ENCODE measurements around the gene LRRC32. TPM values are rescaled to one million over a fixed set of nuclear protein-coding genes. Genes with fewer than 3 reads are reported as not detected.

The LRRC32 gene
- total RNA-seq, 1 experiment from 2014 or later = 0.15 TPM

DNA sequence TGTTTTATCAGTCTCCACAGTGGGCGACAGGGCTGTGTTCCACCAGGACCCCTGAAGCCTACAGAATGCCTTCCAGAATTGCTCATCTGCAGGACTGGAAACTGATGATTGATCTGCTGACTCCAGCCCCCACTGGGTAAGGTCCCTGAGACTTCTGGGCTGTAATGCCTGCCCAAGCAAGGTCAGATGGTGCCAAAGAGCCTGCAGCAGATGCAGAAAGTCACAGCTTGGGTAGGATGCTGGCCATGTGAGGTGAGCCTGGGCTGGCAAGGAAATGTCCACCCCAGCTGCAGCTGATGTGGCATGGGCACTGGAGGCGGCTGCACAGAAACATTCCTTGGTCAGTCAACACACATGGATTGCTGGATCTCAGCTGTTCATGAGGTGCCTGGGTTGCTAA lies 30.9 kb downstream of the LRRC32 start:
- DNase-seq (ENCODE audit: low read depth, low spot score) (no peak), ATAC-seq (no peak)
- intact Hi-C loops (cut with micrococcal nuclease; ENCODE audit: unreplicated experiment) (no loop called here), in situ Hi-C loops (cut with HindIII; ENCODE audit: low pct_unique_long_range_greater_than_20kb, low sequenced_read_pairs) (no loop called here)
- Histone ChIP-seq H3K4me3 (ENCODE audit: low read depth in 2 of 2, low read length in 2 of 2) (no peak overlapping the region), H3K36me3 (ENCODE audit: control insufficient read depth, insufficient read depth, low read length) (no peaks in the 10 kb centered on the region), H3K9me3 (ENCODE audit: control insufficient read depth, insufficient read depth, low read depth, low read length) (no peaks in the 10 kb centered on the region), H3K27ac (ENCODE audit: low read length) (no peak overlapping the region), H3K4me1 (ENCODE audit: control insufficient read depth, insufficient read depth, low read length) (no peaks in the 10 kb centered on the region), H3K27me3 (ENCODE audit: control insufficient read depth, insufficient read depth, low read length) (peaks cover 5% of the 10 kb centered on the region; the same call in 1 of the 2 replicates)
- TF ChIP-seq CTCF (IDR thresholded peaks at IDR 0.05) (no peak), TCF7L2 (IDR thresholded peaks at IDR 0.05; ENCODE audit: low read depth, low read length) (no peak), REST (IDR thresholded peaks at IDR 0.05; ENCODE audit: insufficient read depth in 1 of 2, low read depth in 2 of 2, low read length in 1 of 2) (no peak), SIN3A (IDR thresholded peaks at IDR 0.05; ENCODE audit: borderline replicate concordance, insufficient read depth, low read depth, low read length) (no peak), POLR2AphosphoS5 (IDR thresholded peaks at IDR 0.05; ENCODE audit: low read depth, low read length) (no peak)
- no TSS peak for BruUV-seq (replicated peaks)
- ChIA-PET POLR2A (no interaction called here), CTCF (interaction anchor here (0.6 kb wide), 1 partner anchor 234 kb away, joined by 3 read pairs; no protein-coding TSS in a partner anchor)

GRCh38 chr11:76638270-76639197 lies 32.0 kb downstream of the LRRC32 start:
- no peak overlapping the region for H3K4me3 ChIP-seq (ENCODE audit: low read depth in 2 of 2, low read length in 2 of 2)
- in situ Hi-C loops (cut with HindIII; ENCODE audit: low pct_unique_long_range_greater_than_20kb, low sequenced_read_pairs) (no loop called here), intact Hi-C loops (cut with micrococcal nuclease; ENCODE audit: unreplicated experiment) (no loop called here)
- H3K36me3 ChIP-seq (ENCODE audit: control insufficient read depth, insufficient read depth, low read length) = no peaks in the 10 kb centered on the region
- no TSS peak for BruUV-seq (replicated peaks)
- no peaks in the 10 kb centered on the region for H3K9me3 ChIP-seq (ENCODE audit: control insufficient read depth, insufficient read depth, low read depth, low read length)
- no peak for TF ChIP-seq POLR2AphosphoS5 (IDR thresholded peaks at IDR 0.05; ENCODE audit: low read depth, low read length)
- no peak for TF ChIP-seq TCF7L2 (IDR thresholded peaks at IDR 0.05; ENCODE audit: low read depth, low read length)
- TF ChIP-seq REST (IDR thresholded peaks at IDR 0.05; ENCODE audit: insufficient read depth in 1 of 2, low read depth in 2 of 2, low read length in 1 of 2) = no peak
- TF ChIP-seq SIN3A (IDR thresholded peaks at IDR 0.05; ENCODE audit: borderline replicate concordance, insufficient read depth, low read depth, low read length) = no peak
- no peak for TF ChIP-seq CTCF (IDR thresholded peaks at IDR 0.05)
- DNase-seq (ENCODE audit: low read depth, low spot score) = no peak
- CTCF ChIA-PET = no interaction called here
- peaks cover 10% of the 10 kb centered on the region; the same call in 1 of the 2 replicates for H3K27me3 ChIP-seq (ENCODE audit: control insufficient read depth, insufficient read depth, low read length)
- H3K4me1 ChIP-seq (ENCODE audit: control insufficient read depth, insufficient read depth, low read length) = no peaks in the 10 kb centered on the region
- ATAC-seq = no peak; the same call in 1 of the 2 replicates
- no peak overlapping the region for H3K27ac ChIP-seq (ENCODE audit: low read length)
- POLR2A ChIA-PET = no interaction called here

All from Panc1 (cell line).